NCI-H460 (cell line): ENCODE measurements around the gene FTCD. TPM values are rescaled to one million over a fixed set of nuclear protein-coding genes. Genes with fewer than 3 reads are reported as not detected.
A peak's percentile ranks its signal among the peaks of the same experiment; 100 is the strongest.

ENCODE experiments used
- DNase-seq: peaks from one replicate; pipeline ENCODE4 v3.0.0-alpha.2; 2016; ENCODE audit warnings: low read depth; ENCODE audit errors: extremely low read depth
- total RNA-seq: library from RNA; depleted of rRNA; stranded (reverse); fragments of >200 nt; shearing (Covaris generic); gene quantifications from 2 replicates; pipeline ENCODE4 v1.2.3, GENCODE V29; 2014

FTCD gene
- total RNA-seq, 1 experiment from 2014 or later, result 0.22 TPM

GRCh38 chr21:46154955-46155513, 345 bp downstream of the FTCD start:
- no peak for DNase-seq

GRCh38 chr21:46154155-46154954, 1.0 kb downstream of the FTCD start:
- DNase-seq, result no peak

GRCh38 chr21:46153247-46154154, 1.9 kb downstream of the FTCD start:
- DNase-seq, result peak; percentile 9

GRCh38 chr21:46152927-46153246, 2.5 kb downstream of the FTCD start:
- no peak for DNase-seq

GRCh38 chr21:46151989-46152926, 3.1 kb downstream of the FTCD start:
- no peak for DNase-seq

GRCh38 chr21:46151261-46151988, 4.0 kb downstream of the FTCD start:
- DNase-seq, result no peak

GRCh38 chr21:46150491-46151121, 4.8 kb downstream of the FTCD start:
- no peak for DNase-seq

- DNase-seq, result no peak
Measured at GRCh38 chr21:46150073-46150472, 5.3 kb downstream of the FTCD start.

- no peak for DNase-seq
Measured at GRCh38 chr21:46149205-46149901, 6.0 kb downstream of the FTCD start.

GRCh38 chr21:46148106-46148505, 7.3 kb downstream of the FTCD start:
- no peak for DNase-seq

GRCh38 chr21:46147429-46147828, 8.0 kb downstream of the FTCD start:
- peak; percentile 24 for DNase-seq

- DNase-seq, result no peak
Measured at GRCh38 chr21:46146856-46147255, 8.5 kb downstream of the FTCD start.

- no peak for DNase-seq
Measured at GRCh38 chr21:46145840-46146691, 9.3 kb downstream of the FTCD start.

GRCh38 chr21:46145159-46145839, 10.1 kb downstream of the FTCD start:
- no peak for DNase-seq

GRCh38 chr21:46144464-46145070, 10.8 kb downstream of the FTCD start:
- DNase-seq, result no peak

GRCh38 chr21:46142582-46143473, 12.6 kb downstream of the FTCD start:
- no peak for DNase-seq
